Suprapubic skin (tissue), 4 donors: ENCODE measurements around the gene KRT20. TPM values are rescaled to one million over a fixed set of nuclear protein-coding genes. Genes with fewer than 3 reads are reported as not detected.
A peak's percentile ranks its signal among the peaks of the same experiment; 100 is the strongest.
"Not testable (repeated sequence)": the region's sequence is repeated elsewhere in the genome, so short reads cannot be mapped to it uniquely, and the experiment has no call there.

Source experiments
- DNase-seq, 2 donors: peaks; one replicate each; pipeline ENCODE4 v3.0.0-alpha.2; 2019; ENCODE audit warnings: low spot score in 2 of 2
- H3K27ac ChIP-seq: fragments of 200-600 bp; sonication (generic); one replicate; pipeline ENCODE4 v1.5.1; 2019
- H3K27me3 ChIP-seq: fragments of 200-600 bp; sonication (generic); one replicate; pipeline ENCODE4 v1.5.1; 2019
- H3K36me3 ChIP-seq: fragments of 200-600 bp; sonication (generic); one replicate; pipeline ENCODE4 v1.5.1; 2019
- H3K4me1 ChIP-seq: fragments of 200-600 bp; sonication (generic); one replicate; pipeline ENCODE4 v1.5.1; 2019
- H3K4me3 ChIP-seq: fragments of 200-600 bp; sonication (generic); one replicate; pipeline ENCODE4 v1.5.1; 2019; ENCODE audit warnings: mild to moderate bottlenecking
- H3K9me3 ChIP-seq: fragments of 200-600 bp; sonication (generic); one replicate; pipeline ENCODE4 v1.5.1; 2019
- CTCF ChIP-seq, 2 donors: fragments of 200-600 bp in 1 of 2; fragments of 450-650 bp in 1 of 2; sonication (generic) in 1 of 2; IDR thresholded peaks; one replicate each; pipeline ENCODE4 v1.5.1; 2016 to 2019; ENCODE audit warnings: antibody characterized with exemption in 2 of 2, mild to moderate bottlenecking in 1 of 2, moderate library complexity in 1 of 2
- EP300 ChIP-seq: sonication (generic); formaldehyde crosslinking; IDR thresholded peaks from one replicate; pipeline ENCODE4 v1.6.1; 2017; ENCODE audit warnings: antibody characterized with exemption
- POLR2A ChIP-seq, 2 donors: fragments of 450-650 bp; IDR thresholded peaks; one replicate each; pipeline ENCODE4 v1.6.1; 2017; ENCODE audit warnings: antibody characterized with exemption in 2 of 2, mild to moderate bottlenecking in 2 of 2, moderate library complexity in 2 of 2
- POLR2AphosphoS5 ChIP-seq, 3 donors: sonication (generic); formaldehyde crosslinking; IDR thresholded peaks; one replicate each; pipeline ENCODE4 v1.6.1; 2017; ENCODE audit warnings: antibody characterized with exemption in 3 of 3
- WGBS: methylation state at CpG from one replicate; pipeline ENCODE4 v1.1.5; 2018; 5-methylcytosine and 5-hydroxymethylcytosine counted together
- total RNA-seq, 4 donors: library from RNA; depleted of rRNA; stranded (reverse); fragments of >200 nt; gene quantifications; one replicate each; pipeline ENCODE4 v1.1.0, GENCODE V29; 2016

KRT20 gene
- total RNA-seq, 4 donors from 2014 or later: 0.60 TPM; not detected in 3

GRCh38 chr17:40864661-40865390, 20.2 kb downstream of the KRT20 start:
- no peaks in the 10 kb centered on the region for H3K9me3 ChIP-seq
- no peak overlapping the region for H3K4me3 ChIP-seq

GRCh38 chr17:40862985-40863733, 21.9 kb downstream of the KRT20 start:
- no peaks in the 10 kb centered on the region for H3K4me1 ChIP-seq
- 73% methylated on average over 38 of the region's 39 CpGs for WGBS
- H3K27me3 ChIP-seq: no peaks in the 10 kb centered on the region
- no peak overlapping the region for H3K4me3 ChIP-seq
- no peak overlapping the region for H3K27ac ChIP-seq
- TF ChIP-seq CTCF (IDR thresholded peaks at IDR 0.05) (no peak), POLR2AphosphoS5 (IDR thresholded peaks at IDR 0.05) (no peak)
- no peaks in the 10 kb centered on the region for H3K9me3 ChIP-seq
- no peak for DNase-seq
- H3K36me3 ChIP-seq: no peaks in the 10 kb centered on the region

More at GRCh38 chr17:40864661-40865390, 20.2 kb downstream of the KRT20 start:
- TF ChIP-seq EP300 (no peak), CTCF (IDR thresholded peaks at IDR 0.05) (no peak), POLR2A (IDR thresholded peaks at IDR 0.05) (no peak), POLR2AphosphoS5 (IDR thresholded peaks at IDR 0.05) (no peak)
- DNase-seq: no peak
- H3K36me3 ChIP-seq: no peaks in the 10 kb centered on the region
- H3K4me1 ChIP-seq: no peaks in the 10 kb centered on the region
- H3K27ac ChIP-seq: no peak overlapping the region
- no peaks in the 10 kb centered on the region for H3K27me3 ChIP-seq
- 73% methylated on average over 14 of the region's 14 CpGs for WGBS

GRCh38 chr17:40859536-40859935, 25.5 kb downstream of the KRT20 start:
- H3K9me3 ChIP-seq: no peaks in the 10 kb centered on the region
- no peaks in the 10 kb centered on the region for H3K36me3 ChIP-seq
- no peaks in the 10 kb centered on the region for H3K27me3 ChIP-seq
- 76% methylated on average over 2 of the region's 2 CpGs for WGBS
- no peak for DNase-seq
- no peak overlapping the region for H3K27ac ChIP-seq
- no peak overlapping the region for H3K4me3 ChIP-seq
- H3K4me1 ChIP-seq: peaks cover 24% of the 10 kb centered on the region
- no peak for TF ChIP-seq CTCF (IDR thresholded peaks at IDR 0.05)

- peaks cover 33% of the 10 kb centered on the region for H3K4me1 ChIP-seq
- H3K27ac ChIP-seq, H3K36me3 ChIP-seq, H3K4me3 ChIP-seq, H3K27me3 ChIP-seq, H3K9me3 ChIP-seq, DNase-seq: not testable (repeated sequence)
- WGBS: 73% methylated on average over 2 of the region's 2 CpGs
Measured at GRCh38 chr17:40858667-40859066, 26.4 kb downstream of the KRT20 start.

GRCh38 chr17:40857535-40857934, 27.5 kb downstream of the KRT20 start:
- no peak for DNase-seq
- Histone ChIP-seq H3K36me3 (no peaks in the 10 kb centered on the region), H3K4me3 (no peak overlapping the region), H3K27ac (peak overlapping the region; percentile 7), H3K27me3 (no peaks in the 10 kb centered on the region), H3K4me1 (peaks cover 41% of the 10 kb centered on the region), H3K9me3 (no peaks in the 10 kb centered on the region)
- 50% methylated on average over 5 of the region's 5 CpGs for WGBS
- no peak for TF ChIP-seq POLR2AphosphoS5 (IDR thresholded peaks at IDR 0.05)
- no peak for TF ChIP-seq POLR2A (IDR thresholded peaks at IDR 0.05)
- TF ChIP-seq CTCF (IDR thresholded peaks at IDR 0.05): no peak
- no peak for TF ChIP-seq EP300
